A549 treated with GW870086 at 1 μM for 4 hours (cell line): ENCODE measurements around the gene RSPH6A. TPM values are rescaled to one million over a fixed set of nuclear protein-coding genes. Genes with fewer than 3 reads are reported as not detected.

ENCODE experiments used
- total RNA-seq: library from RNA; stranded (reverse); fragments of 200-300 nt; extraction: Qiagen RNA extraction; gene quantifications from 5 replicates; pipeline ENCODE4 v1.2.3, GENCODE V29; 2022; ENCODE audit warnings: low read depth

Gene RSPH6A
- total RNA-seq = not detected in 5 replicates

DNA sequence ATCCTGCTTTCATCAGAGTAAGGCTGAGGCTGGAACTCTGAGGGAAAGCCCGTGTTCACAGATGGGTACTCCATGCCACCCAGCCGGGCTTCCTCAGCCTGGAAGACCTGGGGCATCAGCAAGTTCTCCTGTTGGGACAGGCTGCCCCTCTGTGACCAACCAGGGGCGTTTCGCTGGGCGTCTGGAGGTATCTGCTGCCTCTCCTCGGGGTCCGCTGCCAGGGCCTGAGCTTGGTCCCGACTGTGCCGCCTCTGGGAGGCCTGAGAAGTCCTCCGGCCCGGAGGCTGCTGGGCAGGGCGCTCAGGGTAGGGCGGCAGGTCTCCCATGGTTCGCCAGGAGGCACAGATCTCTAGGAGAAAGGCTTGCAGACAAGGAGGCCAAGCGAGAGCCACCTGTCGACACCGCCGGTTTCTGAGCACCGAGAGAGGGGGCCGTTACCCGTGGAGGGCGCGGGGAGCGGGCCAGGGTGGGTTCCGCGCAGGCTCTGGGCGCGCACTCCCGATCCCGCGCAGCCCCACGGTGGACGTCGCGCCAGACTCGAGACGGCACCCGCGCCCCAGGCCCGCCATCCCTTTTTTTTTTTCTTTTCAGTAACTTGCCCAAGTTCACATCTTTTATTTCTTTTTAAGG, at the start of gene RSPH6A:
RSPH6A (minus strand) TSS at position 458 of the 630 bp plus-strand sequence; CDS start at position 326, 132 bp downstream.

GRCh38 chr19:45863840-45864628, 48.9 kb upstream of the RSPH6A start, which contains the start of gene FOXA3:
Gene FOXA3 (plus strand): TSS chr19:45864326. CDS start chr19:45864457, 131 bp downstream.

GRCh38 chr19:45862564-45863334, 47.6 kb upstream of the RSPH6A start, which contains the start of gene SYMPK:
Gene SYMPK (minus strand): TSS chr19:45863147. CDS start chr19:45854495, 8,652 bp downstream.

DNA sequence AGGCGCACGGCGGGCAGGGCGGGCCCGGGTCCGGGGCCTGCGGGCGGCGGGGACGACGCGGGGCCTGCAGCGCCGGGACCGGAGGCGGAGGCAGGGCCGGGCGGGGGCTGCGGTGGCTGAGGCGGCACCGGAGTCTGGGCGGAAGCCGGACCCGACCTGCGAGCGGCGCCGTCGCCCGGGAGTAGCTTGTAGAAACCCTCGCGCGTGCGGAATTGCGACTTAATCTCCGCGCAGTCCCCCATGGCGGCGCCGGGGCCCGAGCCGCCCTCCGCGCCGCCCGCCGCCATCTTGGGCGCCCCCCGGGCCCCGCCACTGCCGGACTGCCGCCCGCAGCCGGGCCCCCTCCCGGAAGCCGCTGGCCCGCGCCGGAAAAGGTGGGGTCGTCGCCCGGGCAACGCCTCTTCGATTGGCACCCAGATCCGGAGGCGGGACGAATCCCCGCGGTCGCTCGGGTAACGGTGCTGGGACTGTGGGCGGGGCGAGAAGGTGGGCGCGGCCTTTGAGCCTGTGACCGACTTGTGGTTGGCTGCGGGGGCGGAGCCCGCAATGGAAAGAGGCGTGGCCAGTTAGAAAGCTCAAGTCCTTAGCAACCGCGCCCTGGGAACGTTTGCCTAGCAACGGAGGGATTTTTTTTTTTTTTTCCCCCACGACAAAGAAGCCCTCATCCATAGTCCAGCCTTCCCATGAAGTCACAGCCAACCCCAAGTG, 22.5 kb downstream of the RSPH6A start, which contains the start of gene DMWD:
DMWD (minus strand) TSS at position 376 of the 708 bp plus-strand sequence; CDS start at position 287, 89 bp downstream.

DNA sequence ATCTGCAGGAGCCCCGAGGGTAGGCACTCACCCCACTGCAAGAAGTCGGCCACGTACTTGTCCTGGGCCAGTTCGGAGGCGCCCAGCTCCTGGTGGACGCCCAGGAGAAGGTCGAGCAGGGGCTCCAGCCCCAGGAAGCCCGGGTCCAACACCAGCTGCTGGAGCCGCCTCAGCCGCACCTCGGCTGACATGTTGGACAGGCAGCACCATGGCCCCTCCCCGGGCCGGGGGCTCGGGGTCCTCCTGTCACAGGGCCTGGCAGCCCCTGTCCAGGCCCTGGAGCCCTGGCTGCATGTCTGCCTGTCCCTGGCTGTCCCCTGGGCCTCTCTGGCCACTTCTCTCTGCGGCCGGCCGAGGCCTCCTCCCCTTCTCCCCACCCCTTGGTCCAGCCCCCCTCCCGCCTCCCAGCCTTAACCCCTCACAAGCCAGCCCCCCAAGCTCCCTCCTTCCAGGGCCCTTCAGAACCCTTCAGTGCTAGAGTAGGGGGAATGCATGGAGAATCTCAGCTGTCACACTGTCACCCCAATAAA, 32.9 kb downstream of the RSPH6A start, which contains the start of gene DMPK:
DMPK (minus strand) TSS at position 329 of the 530 bp plus-strand sequence; CDS start at position 191, 138 bp downstream.

GRCh38 chr19:45768984-45769782, 45.9 kb downstream of the RSPH6A start, which contains the start of gene SIX5:
Gene SIX5 (minus strand): TSS chr19:45769252. CDS start chr19:45768844, 408 bp downstream.

Other genes with a start within 250 kb of the RSPH6A start
- gene OPA3, start 230.5 kb downstream of the RSPH6A start, total RNA-seq = 12.7 to 20.1 TPM (median 18.1 TPM) in 5 replicates
- gene GPR4, start 213.1 kb downstream of the RSPH6A start, total RNA-seq = 0.14 to 0.34 TPM (median 0.27 TPM) in 5 replicates
- 17.2 to 24.8 TPM (median 22.8 TPM) in 5 replicates for gene EML2, start 175.9 kb downstream of the RSPH6A start, total RNA-seq
- gene GIPR, start 147.1 kb downstream of the RSPH6A start, total RNA-seq = 2.4 to 5.1 TPM (median 3.9 TPM) in 5 replicates
- gene SNRPD2, start 123.4 kb downstream of the RSPH6A start, total RNA-seq = 743 to 1,005 TPM (median 782 TPM) in 5 replicates
- gene QPCTL, start 122.6 kb downstream of the RSPH6A start, total RNA-seq = 7.3 to 9.5 TPM (median 8.6 TPM) in 5 replicates
- gene FBXO46, start 84.4 kb downstream of the RSPH6A start, total RNA-seq = 6.9 to 10.9 TPM (median 10.2 TPM) in 5 replicates
- 0.05 to 0.23 TPM (median 0.06 TPM) in 3 of 5 replicates, not detected in the others for gene MEIOSIN, start 81.9 kb downstream of the RSPH6A start, total RNA-seq
- gene SIX5, start 46.1 kb downstream of the RSPH6A start, total RNA-seq = 17.0 to 28.2 TPM (median 24.1 TPM) in 5 replicates
- 36.2 to 49.7 TPM (median 47.1 TPM) in 5 replicates for gene DMPK, start 32.8 kb downstream of the RSPH6A start, total RNA-seq
- 24.9 to 39.2 TPM (median 32.4 TPM) in 5 replicates for gene DMWD, start 22.5 kb downstream of the RSPH6A start, total RNA-seq
- 55.7 to 77.3 TPM (median 73.2 TPM) in 5 replicates for gene SYMPK, start 47.8 kb upstream of the RSPH6A start, total RNA-seq
- gene FOXA3, start 49.0 kb upstream of the RSPH6A start, total RNA-seq = 0.50 to 0.97 TPM (median 0.67 TPM) in 5 replicates
- gene IRF2BP1, start 70.8 kb upstream of the RSPH6A start, total RNA-seq = 23.1 to 35.0 TPM (median 33.2 TPM) in 5 replicates
- 6.1 to 9.6 TPM (median 8.7 TPM) in 5 replicates for gene MYPOP, start 87.3 kb upstream of the RSPH6A start, total RNA-seq
- not detected in 5 replicates for gene NANOS2, start 99.5 kb upstream of the RSPH6A start, total RNA-seq
- 0.05 to 0.14 TPM (median 0.13 TPM) in 5 replicates for gene NOVA2, start 158.6 kb upstream of the RSPH6A start, total RNA-seq
- 3.1 to 6.3 TPM (median 4.3 TPM) in 5 replicates for gene CCDC61, start 180.2 kb upstream of the RSPH6A start, total RNA-seq
- not detected in 5 replicates for gene PGLYRP1, start 207.7 kb upstream of the RSPH6A start, total RNA-seq
- gene IGFL4, start 225.7 kb upstream of the RSPH6A start, total RNA-seq = 0.29 to 0.82 TPM (median 0.36 TPM) in 5 replicates